Chondrocyte (in vitro differentiated cells): ENCODE measurements around the gene MARK3. TPM values are rescaled to one million over a fixed set of nuclear protein-coding genes. Genes with fewer than 3 reads are reported as not detected.
A peak's percentile ranks its signal among the peaks of the same experiment; 100 is the strongest.

Source experiments
- DNase-seq: peaks from one replicate; pipeline ENCODE4 v3.0.0; 2021; ENCODE audit warnings: mixed read lengths, low spot score
- H3K27ac Mint-ChIP-seq: one replicate; pipeline ENCODE4 v1.8.0; 2021; ENCODE audit warnings: mild to moderate bottlenecking, moderate library complexity, mixed read lengths; ENCODE audit not compliant: unreplicated experiment
- H3K27me3 Mint-ChIP-seq: 2 replicates; pipeline ENCODE4 v1.8.0; 2021; ENCODE audit warnings: low read depth, mixed read lengths
- H3K36me3 Mint-ChIP-seq: 2 replicates; pipeline ENCODE4 v1.8.0; 2021; ENCODE audit warnings: low read depth, mixed read lengths
- H3K4me1 Mint-ChIP-seq: 2 replicates; pipeline ENCODE4 v1.8.0; 2021; ENCODE audit warnings: low read depth, mild to moderate bottlenecking, mixed read lengths
- H3K4me3 Mint-ChIP-seq: one replicate; pipeline ENCODE4 v1.8.0; 2021; ENCODE audit warnings: mild to moderate bottlenecking, moderate library complexity, mixed read lengths; ENCODE audit not compliant: unreplicated experiment
- H3K9me3 Mint-ChIP-seq: 2 replicates; pipeline ENCODE4 v1.8.0; 2021; ENCODE audit warnings: low read depth, mixed read lengths
- total RNA-seq: library from RNA; stranded (reverse); gene quantifications from 3 replicates; pipeline ENCODE4 v1.2.1, GENCODE V29; 2021
- TF ChIP-seq, protein P1 (sequence below): fragments of 200-600 bp; sonication (generic); IDR thresholded peaks from 2 replicates; pipeline ENCODE4 v1.5.0; 2021; ENCODE audit warnings: antibody characterized with exemption, mild to moderate bottlenecking, moderate library complexity

The MARK3 gene
- total RNA-seq, 1 donor from 2014 or later: 65.1 TPM

DNA sequence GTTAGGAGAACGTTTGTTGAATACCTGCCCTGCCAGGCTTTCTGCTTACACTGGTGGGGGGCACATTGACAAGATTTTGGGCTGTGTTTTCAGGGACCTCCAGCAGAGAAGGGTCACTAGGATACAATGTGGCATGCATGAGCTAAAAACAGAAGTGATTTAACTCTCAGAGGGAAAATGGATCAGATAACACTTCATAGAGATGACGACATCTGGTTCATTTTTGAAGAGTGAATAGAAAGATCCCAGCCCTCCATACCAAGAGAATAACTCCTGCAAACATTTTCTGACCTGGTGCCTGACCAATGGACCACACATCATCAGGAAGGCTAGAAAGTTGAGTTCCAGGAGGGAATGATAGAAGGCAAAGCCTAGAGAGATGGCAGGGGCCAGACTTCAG lies 103.7 kb downstream of the MARK3 start:
- no peaks in the 10 kb centered on the region for H3K9me3 Mint-ChIP-seq
- peak overlapping the region; percentile 73 for H3K27ac Mint-ChIP-seq
- peaks cover 19% of the 10 kb centered on the region for H3K4me1 Mint-ChIP-seq
- TF ChIP-seq, protein P1, sequence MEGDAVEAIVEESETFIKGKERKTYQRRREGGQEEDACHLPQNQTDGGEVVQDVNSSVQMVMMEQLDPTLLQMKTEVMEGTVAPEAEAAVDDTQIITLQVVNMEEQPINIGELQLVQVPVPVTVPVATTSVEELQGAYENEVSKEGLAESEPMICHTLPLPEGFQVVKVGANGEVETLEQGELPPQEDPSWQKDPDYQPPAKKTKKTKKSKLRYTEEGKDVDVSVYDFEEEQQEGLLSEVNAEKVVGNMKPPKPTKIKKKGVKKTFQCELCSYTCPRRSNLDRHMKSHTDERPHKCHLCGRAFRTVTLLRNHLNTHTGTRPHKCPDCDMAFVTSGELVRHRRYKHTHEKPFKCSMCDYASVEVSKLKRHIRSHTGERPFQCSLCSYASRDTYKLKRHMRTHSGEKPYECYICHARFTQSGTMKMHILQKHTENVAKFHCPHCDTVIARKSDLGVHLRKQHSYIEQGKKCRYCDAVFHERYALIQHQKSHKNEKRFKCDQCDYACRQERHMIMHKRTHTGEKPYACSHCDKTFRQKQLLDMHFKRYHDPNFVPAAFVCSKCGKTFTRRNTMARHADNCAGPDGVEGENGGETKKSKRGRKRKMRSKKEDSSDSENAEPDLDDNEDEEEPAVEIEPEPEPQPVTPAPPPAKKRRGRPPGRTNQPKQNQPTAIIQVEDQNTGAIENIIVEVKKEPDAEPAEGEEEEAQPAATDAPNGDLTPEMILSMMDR: no peak
- H3K36me3 Mint-ChIP-seq: peaks cover 10% of the 10 kb centered on the region
- H3K4me3 Mint-ChIP-seq: no peak overlapping the region
- DNase-seq: no peak
- H3K27me3 Mint-ChIP-seq: no peaks in the 10 kb centered on the region

DNA sequence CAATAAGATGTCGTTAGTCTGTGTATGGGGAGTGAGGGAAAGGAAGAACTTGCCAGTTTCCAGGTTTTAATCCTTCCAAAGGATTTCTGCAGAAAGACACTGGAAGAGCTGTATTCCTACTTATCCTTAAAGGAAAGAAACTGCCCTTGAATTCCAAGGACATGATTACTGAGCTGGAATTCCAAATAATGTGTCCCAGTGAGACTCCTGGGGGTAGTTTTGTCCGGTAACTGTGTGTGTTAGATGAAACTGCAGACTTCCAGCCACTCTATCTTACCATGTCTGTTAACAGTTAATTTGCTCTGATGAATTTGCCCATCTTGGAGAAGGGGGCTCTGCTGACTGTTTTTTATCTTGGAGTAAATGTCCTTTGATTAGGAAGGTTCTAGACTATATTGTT lies 104.4 kb downstream of the MARK3 start:
- Mint-ChIP-seq H3K9me3 (no peaks in the 10 kb centered on the region), H3K27ac (peak overlapping the region; percentile 73), H3K36me3 (peaks cover 10% of the 10 kb centered on the region), H3K27me3 (no peaks in the 10 kb centered on the region), H3K4me1 (peaks cover 19% of the 10 kb centered on the region), H3K4me3 (no peak overlapping the region)
- TF ChIP-seq, protein P1: no peak
- no peak for DNase-seq

DNA sequence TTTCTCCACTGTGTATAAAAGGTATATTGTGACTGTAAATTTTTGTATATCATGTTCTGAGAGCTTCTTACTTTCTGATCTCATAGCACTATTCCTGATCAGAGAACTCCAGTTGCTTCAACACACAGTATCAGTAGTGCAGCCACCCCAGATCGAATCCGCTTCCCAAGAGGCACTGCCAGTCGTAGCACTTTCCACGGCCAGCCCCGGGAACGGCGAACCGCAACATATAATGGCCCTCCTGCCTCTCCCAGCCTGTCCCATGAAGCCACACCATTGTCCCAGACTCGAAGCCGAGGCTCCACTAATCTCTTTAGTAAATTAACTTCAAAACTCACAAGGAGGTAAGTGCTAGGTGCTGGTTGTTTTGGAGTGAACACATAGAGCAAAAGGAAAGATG lies 106.5 kb downstream of the MARK3 start:
- Mint-ChIP-seq H3K4me3 (no peak overlapping the region), H3K36me3 (peaks cover 10% of the 10 kb centered on the region), H3K27ac (peak overlapping the region; percentile 18), H3K9me3 (no peaks in the 10 kb centered on the region), H3K4me1 (peaks cover 19% of the 10 kb centered on the region), H3K27me3 (no peaks in the 10 kb centered on the region)
- no peak for DNase-seq
- TF ChIP-seq, protein P1: no peak

DNA sequence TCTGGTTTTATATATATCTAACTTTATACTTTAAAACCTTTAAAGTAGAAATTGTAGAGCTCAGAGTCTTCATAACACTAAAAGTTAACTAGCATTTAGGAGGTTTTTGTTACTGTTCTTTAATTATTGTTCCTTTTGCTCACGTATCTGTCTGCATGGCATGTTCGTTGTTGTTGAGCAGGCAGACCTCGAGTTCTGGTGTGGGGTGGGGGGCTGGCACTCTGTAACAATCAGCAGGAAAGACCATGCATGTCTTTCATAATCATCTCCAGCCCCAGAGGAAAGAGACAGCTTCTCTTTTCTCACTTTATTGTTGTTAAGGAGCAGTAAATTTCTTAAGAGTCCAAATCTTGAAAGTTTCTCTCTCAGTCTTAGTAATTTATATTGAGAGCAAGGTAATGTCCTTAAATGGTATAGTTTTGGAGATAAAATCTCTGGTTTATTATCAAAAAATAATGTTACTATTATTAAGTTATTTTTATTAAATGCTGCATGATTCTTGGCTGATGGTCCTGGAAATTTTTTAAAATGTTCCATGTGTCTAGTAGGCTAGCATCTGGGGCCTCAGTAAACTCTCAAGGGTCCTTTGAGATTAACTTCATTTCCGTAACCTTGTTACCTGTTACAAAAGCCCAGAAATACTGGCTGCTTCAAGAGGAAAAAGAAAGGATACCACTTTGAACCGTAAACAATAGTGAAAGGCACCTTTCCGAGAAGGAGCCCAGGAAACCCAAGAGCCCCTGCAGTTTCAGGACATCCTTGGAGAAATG lies 107.1 kb downstream of the MARK3 start:
- H3K4me1 Mint-ChIP-seq: peaks cover 19% of the 10 kb centered on the region
- no peak overlapping the region for H3K4me3 Mint-ChIP-seq
- DNase-seq: no peak
- no peaks in the 10 kb centered on the region for H3K9me3 Mint-ChIP-seq
- no peaks in the 10 kb centered on the region for H3K27me3 Mint-ChIP-seq
- TF ChIP-seq, protein P1: no peak
- peak overlapping the region; percentile 22 for H3K27ac Mint-ChIP-seq
- peaks cover 11% of the 10 kb centered on the region for H3K36me3 Mint-ChIP-seq

DNA sequence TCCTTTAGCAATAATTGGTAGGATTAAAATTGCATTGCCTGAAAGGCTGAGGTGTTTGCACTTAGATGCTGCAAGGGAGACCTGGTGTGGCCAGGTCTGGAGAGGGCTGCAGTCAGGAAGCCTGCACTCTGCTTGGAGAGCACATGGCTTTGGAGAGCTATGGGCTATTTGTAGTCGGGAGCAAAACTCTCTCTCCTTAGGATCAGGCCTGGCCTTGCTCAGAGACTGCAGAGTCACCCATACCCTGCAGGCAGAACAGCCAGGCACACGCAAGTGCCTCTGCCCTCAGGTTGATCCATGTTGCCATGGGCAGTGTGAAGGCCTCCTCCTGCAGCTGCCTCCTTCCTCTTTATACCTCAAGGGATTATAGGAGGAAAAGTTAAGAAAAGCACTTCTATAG lies 110.6 kb downstream of the MARK3 start:
- Mint-ChIP-seq H3K9me3 (no peaks in the 10 kb centered on the region), H3K4me1 (peaks cover 9% of the 10 kb centered on the region), H3K27ac (no peak overlapping the region), H3K36me3 (peaks cover 6% of the 10 kb centered on the region), H3K4me3 (no peak overlapping the region), H3K27me3 (no peaks in the 10 kb centered on the region)
- TF ChIP-seq, protein P1: no peak
- DNase-seq: no peak
